Fibroblast of upper back skin (primary cell): ENCODE data around the gene PARS2.
"Not testable (repeated sequence)": the region's sequence is repeated elsewhere in the genome, so short reads cannot be mapped to it uniquely, and the experiment has no call there.

Experiments used
- DNase-seq: peaks from one replicate; pipeline ENCODE4 v3.0.0-alpha.2; 2013

PARS2 gene

DNA sequence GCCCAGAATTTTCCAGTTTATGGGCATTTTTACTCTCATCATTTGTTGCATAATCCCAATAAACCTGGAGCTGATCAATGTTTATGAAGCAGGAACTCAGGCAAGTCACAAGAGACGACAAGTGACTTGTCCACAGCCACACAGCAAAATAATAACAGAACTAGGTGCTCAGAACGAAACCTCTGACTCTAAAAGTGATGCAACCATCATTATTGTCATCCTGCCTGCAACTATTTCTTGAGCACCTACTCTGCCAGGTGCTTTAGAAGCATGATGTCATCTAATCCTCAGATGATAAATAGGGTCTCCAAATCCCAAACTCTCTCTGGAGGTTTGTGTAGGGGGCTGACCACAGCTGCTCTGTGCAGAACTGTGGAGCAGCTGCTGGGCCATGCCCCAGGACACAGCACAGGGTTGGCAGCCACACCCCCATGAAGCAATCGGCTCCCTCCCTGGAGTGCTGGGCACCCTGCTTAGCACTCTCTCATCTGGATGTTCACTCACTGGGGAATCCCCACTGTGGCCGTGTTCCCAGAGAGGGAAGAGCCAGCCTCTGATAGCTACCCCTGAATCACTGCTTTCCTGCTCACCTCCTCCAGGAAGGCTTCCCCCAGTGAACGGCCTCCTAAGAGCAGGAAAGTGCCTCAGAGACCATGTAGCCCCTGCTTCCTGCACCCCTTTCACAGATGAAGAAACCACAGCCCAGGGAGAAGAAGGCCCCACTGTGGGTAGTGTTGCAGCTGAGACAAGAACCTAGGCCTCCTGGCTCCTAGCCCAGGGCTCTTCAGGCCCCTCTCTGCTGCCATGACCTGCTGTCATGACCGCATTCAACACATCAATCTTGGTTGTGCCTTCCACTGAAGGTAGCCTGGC lies 34.7 kb upstream of the PARS2 start:
- DNase-seq: no peak

DNA sequence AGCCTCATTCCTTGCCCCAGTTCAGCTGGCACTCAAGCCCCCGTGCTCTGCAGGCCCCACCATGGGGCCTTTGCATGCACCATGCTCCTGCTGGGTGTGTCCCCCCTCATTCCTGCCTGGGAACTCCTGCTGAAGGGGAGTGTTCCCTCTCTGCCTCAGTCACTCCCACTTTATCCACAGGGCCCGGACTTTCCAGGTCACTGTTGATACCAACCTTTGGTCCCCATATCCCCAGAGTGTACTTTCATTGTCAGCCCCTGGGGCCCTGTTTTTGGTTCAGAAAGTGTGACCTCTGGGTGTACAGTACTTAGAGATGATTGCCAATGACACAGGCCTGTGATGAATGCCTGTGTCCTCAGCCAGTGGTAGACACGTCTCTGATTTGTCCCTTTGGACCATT lies 33.9 kb upstream of the PARS2 start:
- no peak for DNase-seq

DNA sequence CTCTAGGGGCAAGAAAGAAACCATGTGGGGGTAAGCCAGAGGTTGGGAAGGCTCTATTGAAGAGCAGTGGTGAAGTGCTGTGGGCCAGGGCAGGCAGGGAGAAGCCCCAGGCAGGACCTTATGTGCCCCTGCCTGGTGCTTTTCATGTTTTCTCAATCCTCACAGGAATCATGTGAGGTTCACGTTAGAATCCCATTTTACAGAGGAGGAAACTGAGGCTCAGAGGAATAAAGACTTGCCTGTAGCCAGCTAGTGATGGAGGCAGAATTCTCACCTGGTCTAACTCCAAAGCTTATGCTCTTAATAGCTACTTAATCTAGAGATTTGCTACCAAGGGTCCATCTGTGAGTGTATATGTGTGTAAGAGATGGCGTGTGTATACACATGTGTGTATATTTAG lies 32.6 kb upstream of the PARS2 start:
- DNase-seq: no peak

DNA sequence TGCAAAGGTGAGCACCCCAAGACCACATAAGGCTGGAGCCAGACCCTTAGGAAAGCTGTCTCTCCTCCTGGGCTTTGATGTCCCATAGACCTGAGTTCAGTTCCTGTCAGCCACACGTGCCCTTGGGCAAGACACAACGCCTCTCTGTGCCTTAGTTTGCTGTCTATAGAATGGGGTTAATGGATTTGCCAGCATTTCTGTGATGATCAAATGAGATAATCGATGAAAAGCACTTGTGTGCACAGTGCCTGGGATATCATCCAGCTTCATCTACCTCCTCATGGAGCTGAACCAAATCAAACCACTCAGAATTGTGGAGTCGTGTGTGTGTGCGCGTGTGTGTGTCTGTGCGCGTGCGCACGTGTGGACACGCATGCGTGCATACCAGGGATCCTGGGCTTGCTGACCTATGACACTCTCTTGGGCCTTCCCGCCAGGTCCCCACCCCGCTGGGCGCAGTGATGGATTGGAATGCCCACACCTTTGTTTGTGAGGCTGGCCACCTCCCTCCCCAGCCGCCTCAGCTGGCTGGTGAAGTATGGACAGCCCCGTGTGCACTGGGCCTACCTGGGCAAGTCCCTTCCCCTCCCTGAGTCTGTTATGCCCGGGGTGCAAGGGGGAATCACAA lies 31.6 kb upstream of the PARS2 start:
- no peak for DNase-seq

DNA sequence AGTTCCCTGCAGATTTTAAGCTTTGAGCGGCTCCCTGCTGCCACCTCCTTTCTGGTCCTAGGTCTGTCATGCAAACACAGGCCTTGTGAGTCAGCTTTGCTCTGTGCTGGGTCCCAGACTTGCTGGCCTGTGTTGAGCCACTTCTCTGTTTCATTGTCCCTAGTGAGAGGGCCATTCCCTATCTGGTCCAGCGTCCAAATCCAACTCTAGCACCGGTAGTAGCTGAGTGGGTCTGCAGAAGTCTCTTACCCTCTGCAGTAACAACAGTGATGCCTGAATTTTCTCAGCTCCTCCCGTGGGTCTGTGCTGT lies 31.0 kb upstream of the PARS2 start:
- DNase-seq: no peak

DNA sequence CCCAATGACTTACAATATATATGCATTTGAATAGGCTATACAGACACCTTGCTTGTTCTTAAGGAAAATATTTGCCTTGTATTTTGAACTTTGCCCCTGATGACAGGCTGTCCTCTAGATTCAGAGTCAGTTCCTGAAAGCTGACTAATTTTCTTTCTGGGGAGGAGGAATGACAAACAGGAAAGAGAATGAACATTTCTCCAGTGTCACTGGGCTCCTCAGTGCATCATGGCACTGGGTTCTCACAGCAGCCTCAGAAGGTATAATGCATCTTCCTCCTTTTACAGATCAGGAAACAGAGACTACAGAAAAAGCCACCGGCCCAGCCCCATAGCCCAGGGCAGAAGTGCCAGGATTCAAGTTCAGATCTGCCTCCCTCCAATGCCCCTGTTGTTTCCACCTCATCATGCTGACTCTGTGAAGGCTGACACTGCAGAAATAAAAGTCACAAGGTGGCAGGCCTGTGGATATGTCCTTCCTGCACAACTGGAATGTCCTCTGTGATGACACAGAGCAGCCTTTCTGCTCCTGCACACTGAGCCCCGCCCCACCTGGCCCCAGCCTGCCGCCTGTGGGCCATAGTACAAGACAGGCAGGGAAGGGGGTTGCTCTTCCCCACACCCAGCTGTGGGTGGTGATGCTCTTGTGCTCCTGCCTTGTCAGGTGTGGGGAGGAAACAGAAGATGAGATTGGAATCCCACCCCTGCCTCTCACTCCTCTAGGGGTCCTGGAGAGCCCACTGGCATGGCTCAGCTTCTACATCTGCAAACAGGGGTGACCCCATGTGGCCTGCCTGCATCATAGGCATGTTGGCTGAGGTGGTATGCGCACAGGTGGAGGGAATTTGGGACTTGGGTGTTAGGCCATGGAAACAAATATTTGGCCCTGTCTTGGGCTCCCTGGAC lies 30.4 kb upstream of the PARS2 start:
- DNase-seq: no peak

DNA sequence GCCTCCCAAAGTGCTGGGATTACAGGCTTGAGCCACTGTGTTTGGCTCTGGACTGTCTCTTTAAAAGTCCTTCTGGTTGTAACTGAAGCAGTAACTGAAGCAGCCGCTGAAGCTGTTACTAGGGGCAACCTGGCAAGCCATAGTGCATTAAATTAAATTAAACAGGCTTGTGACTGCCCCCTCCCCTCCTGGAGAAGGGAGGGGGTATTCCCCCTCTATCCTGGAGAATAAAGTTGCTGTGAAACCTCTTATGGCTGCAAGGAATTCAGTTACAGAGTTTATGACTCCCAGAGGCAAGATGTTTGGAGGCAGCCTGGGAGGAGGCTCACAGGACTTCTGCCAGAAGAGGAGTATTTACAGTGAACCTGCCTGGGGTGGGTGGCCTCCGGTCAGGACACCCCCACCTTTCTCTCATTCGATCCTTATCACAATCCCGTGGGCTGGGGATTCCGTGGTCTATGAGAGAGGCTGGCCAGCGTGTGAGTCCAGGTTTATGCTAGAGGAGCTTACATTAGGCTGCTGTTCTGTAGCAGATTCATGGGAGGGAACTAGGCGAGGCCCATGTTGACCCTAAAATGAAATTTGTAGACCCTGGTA lies 28.5 kb upstream of the PARS2 start:
- DNase-seq: no peak

DNA sequence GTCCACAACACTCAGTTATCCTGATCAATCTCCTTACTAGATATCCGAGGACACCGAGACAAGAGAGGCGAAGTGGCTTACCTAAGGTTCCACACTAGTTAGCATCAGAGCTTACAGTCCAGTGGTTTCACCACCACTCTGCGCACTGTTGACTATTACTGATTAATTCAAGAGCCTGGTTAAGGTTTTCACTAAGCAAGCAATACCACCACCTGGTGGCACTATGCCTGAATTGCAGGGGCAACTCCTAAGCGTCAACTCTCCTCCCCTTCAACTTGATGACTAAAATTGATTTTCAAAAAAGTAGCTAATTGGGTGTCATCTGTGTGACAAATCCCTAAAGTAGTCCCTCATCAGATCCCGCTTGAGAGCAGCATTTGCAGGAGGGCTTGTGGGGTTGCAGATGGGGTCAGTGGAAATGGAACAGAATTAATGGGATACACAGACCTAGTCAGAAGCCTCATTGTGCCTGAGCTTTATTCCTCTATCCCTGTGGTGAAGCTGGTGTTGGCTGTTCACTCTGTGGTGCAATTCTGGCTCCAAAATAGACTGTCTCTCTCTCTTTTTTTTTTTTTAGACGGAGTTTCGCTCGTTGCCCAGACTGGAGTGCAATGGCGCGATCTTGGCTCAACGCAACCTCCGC lies 27.7 kb upstream of the PARS2 start:
- peak; percentile 13 for DNase-seq

DNA sequence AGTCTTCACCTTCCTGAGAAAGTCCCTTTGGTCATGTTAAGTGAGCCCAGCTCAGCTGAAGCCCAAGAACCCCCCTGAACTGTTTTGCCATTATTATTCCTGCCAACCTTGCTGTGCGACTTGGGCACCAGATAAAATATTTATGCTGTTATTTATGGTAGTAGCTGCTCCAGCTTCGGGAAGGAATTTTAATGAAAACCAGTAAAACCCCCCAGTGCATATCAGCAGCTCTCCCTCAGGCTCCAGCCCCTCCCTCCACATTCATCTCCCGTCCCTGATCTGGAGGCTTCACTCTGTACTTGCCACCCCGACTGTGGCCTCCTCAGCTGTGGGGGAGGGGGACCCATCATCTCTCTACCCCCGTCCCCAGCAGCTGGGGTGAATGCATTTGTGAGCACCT lies 24.1 kb upstream of the PARS2 start:
- DNase-seq: no peak

DNA sequence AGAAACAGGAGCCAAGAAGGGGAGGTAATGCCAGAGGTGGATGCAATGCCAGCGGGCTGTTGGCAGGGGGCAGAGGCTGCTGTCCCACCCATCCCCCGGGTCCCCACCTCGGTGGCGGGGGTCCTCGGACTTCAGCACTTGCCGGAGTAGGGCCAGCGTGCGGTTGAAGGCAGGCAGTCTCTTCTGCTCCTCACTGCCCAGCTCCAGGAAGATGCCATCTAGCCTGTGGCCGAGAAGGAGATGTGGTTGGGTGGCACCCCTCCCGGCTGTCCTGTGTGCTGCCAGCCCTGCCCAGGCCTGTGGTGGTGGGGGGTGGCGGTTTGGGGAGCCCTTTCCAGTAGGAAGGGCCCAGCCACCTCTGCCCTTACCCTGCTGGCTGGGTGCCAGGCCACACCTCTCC lies 23.3 kb upstream of the PARS2 start:
- no peak for DNase-seq

DNA sequence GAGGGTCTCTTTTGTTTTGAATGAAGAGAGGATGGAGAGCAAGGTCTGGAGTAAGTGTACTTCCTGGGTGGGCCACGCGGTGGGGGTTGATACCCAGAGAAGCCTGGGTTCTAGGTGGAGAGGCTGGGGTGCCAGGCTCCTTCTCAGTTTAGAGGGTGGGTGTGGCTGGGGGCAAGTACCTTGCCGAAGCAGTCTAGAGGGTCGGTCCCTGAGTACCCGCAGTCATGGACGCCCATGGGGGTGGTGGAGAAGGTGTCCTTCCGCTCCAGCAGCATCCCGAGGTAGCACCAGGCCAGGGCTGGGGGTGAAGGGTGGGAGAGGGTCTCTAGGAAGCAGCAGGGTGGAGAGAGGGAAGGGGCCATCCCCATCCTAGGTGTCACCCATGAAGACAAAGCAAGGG lies 22.5 kb upstream of the PARS2 start:
- no peak for DNase-seq

DNA sequence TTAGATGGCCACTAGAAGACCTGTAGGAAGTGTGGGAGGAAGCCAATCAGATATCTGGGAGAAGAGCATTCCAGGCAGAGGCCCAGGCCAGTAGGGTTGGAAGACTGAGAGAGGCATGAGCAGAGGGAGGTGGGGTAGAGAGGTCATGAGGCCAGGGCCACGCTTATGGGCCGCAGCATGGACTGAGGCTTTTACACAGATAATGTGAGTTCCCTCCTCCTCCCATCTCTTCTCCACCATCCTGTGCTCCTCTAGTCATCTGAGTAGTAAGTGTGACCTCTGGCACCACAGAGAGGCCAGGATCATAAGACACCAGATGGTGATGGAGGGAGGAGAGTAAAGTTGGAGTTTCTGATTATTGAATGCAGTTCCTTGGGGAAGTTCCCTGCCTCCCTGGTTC lies 19.7 kb upstream of the PARS2 start:
- no peak for DNase-seq

DNA sequence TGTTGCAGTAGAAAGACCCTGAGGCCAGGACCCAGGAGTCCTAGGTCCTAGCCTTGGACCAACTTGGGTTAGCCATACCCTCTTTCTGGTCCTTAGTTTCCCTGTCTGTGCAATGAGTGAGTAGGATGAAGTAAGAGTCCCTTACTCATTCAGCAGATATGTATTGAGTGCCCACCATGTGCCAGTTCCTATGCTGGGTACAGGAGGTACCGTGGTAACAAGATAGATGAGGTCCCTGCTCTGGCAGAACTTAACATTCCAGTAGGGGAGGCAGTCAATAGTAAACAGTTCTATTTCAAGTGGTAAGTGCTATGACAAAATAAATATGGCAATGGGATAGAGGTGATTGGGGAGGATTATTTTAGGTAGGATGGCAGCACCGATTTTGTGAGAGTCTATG lies 18.3 kb upstream of the PARS2 start:
- no peak for DNase-seq

DNA sequence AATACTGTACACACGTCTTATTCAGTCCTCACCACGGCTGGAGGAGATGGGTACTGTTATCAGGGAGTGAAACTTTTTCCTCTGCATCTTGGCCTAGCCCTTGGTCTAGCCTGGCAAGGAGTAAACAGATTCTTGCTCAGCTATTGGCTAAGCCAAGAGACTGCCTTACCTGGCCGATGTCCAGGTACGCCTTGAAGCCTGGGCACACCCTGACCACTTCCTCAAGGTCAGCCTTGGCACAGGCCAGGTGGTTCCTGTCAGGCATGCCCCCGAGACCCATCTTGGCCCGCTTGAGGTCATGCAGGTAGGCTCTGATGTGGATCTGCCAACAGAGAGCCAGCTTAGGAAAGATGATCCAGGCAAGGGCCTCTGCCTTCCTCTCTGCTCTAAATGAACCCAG lies 17.8 kb upstream of the PARS2 start:
- DNase-seq: no peak

DNA sequence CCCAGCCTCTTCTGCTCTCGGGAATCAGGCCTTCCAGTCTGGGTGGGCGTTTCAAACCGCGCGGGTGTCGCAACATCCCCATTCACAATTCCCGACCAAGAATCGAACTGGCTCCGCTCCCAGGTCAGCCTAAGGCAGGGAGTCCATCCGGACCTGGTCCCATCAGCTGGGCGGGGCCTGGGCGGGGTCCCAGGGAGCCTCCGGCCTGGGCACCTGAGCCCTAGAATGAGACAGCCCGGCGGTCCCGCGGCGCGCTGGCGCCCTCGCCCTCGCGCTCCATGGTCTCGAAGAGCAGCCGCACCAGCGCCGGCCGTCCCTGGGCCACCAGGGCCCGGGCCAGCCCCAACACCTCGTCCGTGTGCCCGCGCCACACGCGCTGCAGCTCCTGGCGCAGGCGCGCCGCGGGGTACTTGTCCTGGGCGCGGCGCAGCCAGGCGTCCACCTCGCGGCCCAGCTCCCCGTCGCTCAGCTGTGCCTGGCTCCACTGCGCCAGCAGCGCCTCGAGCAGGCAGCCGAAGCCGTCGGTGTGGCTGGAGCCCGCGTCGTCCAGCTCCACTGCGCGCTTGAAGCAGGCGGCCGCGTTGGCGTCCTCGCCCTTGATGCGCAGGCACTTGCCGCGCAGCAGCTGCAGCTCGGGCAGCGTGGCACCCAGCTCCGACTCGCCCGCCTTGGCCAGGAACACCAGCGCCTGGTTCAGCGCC lies 16.9 kb upstream of the PARS2 start:
- no peak for DNase-seq

DNA sequence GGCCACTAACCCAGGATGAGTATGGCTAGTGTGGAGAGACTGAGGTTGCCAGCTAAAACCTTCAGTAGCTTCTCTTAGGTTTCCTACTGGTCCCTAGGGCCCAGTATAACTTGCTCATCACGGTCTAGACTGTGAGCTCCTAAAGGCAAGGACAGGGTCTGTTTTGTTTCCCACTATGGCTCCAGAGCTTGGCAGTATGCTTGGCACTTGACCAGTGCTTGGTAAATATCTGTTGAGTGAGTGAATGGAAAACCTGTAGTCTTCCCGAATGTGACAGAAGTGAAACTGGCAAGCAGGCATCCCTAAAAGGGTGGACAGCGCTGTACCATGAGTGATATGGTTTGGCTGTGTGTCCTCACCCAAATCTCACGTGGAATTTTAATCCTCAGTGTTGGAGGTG lies 13.1 kb upstream of the PARS2 start:
- DNase-seq: no peak

DNA sequence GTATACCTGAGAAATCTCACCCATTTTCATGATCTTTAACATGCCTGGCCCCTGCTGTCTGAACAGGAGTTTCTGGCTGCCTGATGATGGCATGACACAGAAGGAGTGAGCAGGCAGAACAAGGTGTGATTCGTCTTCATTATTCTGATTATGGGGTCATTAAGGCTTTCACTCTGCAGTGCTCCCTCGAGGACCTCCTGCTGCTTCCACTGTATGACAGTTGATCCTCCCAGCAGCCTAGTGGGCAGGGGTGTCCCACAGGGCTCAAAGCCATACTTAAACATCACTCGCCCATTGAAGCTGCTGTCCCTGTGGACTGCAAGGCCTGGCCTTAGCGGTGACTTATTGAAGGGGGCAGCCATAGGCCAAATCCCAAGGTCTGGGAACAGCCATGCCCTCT lies 12.7 kb upstream of the PARS2 start:
- no peak for DNase-seq

DNA sequence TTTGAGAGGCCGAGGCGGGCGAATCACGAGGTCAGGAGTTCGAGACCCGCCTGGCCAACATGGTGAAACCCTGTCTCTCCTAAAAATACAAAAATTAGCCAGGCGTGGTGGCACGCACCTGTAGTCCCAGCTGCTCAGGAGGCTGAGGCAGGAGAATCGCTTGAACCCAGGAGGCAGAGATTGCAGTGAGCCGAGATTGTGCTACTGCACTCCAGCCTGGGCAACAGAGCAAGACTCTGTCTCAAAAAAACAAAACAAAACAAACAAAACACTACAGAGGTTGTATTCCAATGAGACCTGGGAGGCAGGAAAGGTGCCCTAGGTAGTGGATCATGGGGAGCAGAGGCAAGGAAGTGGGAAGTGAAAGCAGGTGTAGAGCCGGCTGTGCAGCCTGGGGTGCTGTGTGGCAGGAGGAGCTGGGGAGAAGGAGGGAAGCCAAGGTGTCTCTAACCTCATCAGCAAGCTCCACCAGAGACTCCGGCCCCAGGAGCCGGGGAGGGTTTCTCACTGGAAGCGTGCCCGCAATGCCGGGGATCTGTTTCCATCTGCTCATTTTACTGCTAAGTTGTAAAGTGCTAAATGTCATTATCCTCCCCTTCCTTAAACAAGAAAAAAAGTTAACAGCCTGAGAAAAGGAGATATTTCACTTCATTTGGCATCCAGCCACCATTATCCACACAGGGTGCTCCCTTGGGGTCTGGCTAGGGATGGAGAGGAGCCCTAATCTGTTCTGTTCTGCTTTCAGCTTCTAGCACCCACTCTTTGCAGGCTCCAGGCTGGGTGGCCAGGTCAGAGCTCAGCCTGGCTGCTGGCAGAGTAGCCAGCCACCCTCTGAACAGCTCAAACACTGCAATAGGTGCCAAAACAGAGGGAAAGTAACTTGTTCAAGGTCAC lies 11.8 kb upstream of the PARS2 start:
- DNase-seq: not testable (repeated sequence)

DNA sequence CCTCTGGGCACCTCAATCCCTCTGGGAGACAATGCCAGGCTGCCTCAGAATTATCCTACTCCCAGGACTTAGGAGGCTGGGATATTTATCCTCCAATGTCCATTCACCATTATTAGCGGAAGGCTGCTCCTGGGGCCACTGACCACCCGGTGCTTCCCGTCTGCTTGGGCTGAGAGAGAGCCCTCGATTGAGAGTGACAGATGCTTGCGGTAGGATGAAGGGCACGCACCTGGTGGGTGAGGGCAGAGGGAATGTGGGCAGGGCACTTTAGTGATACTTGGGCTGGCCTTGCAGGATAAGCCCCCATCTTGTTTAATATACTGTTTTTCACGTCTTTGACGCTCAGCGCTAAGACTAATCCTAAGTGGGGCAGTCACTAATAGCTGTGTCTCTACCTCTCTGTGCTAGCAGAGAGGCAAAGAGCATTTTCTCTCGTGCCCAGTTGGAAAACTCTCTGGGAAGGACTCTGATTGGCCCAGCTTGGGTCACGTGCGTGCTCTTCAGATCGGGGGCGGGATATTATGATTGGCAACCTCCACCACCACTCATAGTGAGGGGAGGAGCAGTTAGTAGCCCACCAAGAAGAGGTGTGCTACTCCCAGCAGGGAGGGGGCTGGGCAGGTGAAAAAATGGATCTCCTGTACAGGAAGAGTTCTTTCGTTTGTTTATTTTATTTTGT lies 10.6 kb upstream of the PARS2 start:
- peak; percentile 7 for DNase-seq

DNA sequence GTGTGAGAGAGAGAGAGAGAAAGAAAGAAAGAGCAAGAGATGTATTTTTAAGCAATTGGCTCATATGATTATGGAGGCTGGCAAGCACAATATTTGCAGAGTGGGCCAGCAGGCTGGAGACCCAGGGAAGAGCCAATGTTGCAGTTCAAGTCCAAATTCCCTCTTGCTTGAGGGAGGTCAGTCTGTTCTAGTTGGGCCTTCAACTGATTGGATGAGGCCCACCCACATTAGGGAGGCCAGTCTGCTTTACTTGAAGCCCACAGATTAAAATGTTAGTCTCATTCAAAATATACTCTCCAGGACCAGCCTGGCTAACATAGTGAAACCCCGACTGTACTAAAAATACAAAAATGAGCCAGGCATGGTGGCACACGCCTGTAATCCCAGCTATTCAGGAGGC lies 8.6 kb upstream of the PARS2 start:
- DNase-seq: no peak

DNA sequence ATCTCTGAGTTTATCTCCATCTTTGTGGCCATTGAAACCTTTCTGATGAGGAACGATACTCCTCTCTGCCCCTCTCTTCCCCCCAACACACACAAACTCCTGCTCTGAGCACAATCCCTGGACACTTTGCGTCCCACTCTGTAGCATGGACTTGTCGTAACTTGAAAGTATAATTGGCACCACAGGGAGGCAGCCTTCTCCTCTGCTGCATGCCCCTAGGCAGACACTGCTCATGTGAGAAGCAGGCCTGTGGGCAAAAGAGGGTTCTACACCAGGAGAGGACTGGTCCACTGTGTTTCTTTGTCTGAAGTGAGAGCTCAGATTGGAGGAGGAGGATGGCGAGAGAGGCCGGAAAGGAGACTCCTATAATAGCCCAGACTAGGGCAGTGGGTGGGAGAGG lies 3.8 kb upstream of the PARS2 start:
- no peak for DNase-seq
